Hematopoietic multipotent progenitor cell treated with erythropoietin and hydrocortisone succinate and interleukin-3 and kit ligand, for 8 days (in vitro differentiated cells): ENCODE data around the gene COL4A6.

Experiments
- DNase-seq: peaks from one replicate; pipeline ENCODE4 v3.0.0-alpha.2; 2015

Gene COL4A6

DNA sequence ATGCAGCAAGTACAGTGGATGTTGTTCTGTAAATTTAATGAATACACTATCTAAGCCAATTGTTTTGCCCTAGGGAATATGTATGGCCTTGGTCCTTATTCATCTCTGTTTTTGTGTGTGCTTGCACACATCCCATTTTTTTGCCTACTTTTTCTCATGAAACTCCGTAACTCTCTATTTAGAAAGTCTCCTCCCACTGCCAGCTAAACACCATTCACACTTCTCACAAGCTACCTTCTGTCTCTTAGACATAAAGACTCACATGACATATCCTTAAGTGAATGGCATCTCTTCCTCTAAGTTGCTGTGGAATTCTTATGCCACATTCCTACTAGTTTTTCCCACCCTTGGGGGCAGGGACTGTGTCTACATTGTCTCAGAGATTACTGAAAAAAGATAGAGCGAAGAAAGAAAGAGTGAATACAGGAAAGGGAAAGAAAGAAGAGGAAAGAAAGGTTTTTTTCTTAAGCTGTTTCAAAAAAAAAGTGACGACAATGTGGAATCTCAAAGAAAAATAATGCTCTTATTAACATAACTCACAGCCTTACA lies 229.1 kb downstream of the COL4A6 start:
- no peak for DNase-seq

DNA sequence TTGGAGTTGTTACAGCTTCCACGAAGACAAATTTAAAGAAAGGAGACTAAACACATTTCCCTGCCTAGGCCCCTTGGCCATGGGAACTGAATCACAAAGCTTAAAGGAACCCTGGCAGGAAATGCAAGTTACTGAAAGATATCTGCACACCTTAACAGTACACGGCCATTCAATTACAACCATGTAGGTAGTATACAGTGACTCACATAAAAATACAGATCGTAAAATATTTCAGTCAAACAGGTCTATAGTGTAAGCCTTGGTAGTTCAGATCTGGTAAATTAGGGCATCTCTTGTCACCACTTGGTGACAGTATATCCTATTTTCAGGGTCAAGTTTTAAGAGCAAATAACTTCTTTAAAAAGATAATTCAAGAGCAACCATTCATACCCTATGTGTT lies 234.7 kb downstream of the COL4A6 start:
- DNase-seq = no peak

DNA sequence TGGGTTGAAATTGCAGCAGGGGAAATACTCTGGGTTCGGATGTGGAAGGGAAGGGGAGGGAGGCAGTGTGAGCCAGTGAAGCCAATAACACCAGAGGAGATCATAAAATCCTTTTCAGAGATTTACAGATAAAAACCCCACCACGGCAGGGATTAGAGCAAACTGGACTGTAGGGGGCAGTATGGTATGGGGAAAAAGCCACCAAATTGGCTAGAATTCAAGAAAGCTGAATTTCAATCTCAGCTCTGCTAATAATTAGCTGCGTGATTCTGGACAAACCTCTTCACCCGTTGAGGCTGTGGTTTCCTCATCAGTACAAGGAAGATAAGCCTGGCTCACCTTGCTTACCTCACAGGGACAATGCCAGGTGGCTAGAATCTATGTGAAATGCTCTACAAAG lies 238.5 kb downstream of the COL4A6 start:
- DNase-seq = peak; percentile 11

DNA sequence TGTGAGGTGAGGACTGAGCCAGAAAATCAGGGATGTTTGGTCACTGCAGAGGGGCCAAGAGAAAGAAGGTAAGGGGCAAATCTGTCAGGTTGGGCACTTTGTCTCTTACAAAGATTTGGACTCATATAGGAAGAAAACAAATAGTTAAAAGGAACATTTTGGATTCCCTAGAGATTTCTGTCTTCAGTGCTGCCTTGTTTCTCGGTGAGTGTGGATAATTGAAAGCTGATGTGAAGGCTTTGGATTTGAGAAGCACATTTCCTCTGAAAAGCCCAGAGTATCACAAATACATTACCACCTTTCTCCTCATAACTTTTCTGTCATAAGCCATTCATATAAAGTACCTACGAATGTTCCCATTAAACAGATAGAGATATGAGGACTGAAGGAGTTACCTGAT lies 239.2 kb downstream of the COL4A6 start:
- DNase-seq = no peak

DNA sequence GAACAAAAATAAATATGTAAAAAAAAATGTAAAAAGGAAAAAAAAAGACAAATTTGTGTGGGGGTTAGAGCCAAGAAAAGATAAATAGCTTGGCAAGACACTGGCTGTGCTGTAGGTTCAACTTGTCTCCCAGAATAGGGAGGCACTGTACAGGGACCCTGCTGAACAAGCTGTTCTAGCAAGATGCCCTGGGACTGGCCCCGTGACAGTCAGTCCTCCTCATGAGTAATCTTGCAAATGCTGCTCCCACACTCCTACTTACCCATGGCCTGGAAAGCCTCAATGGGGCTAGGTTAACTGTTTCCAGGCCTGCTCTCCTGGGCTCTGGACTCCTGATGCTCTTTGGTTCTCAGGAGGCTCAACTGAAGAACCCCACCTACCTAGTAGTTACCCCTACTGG lies 239.8 kb downstream of the COL4A6 start:
- DNase-seq = no peak

DNA sequence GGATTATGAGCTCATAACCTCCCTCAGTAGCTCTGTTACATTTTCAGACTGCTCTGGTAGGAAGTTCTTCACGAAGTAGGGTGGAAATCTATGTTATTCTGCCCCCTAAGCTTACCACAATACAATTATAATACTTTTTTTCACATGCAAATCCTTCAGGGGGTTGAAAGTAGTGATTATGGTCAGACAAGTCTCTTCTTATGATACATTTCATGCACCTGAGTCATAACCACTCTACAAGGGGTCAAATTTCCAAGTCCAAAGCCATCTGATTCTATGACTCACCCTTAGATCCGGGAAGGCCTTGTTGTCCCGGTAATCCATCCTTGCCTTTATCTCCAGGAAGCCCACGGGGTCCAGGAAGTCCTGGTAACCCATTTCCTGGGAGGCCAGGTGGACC lies 251.4 kb downstream of the COL4A6 start:
- no peak for DNase-seq

DNA sequence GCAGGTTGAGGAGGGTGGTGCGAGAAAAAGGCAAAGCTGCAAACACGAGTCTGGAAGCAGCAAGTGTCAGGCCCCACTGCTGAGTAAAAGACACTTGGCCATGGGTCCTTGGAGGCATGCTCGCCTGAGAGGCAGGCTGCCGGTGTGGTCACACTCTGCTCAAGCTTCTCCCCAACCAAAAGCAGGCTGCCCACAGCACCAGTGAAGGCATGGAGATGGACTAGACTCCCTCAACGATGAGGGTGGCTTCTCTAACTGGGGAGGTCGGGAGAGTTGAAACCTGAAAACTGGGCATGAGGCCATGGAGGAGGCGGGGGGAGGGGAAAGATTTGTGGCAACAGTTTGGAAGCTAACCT lies 260.1 kb downstream of the COL4A6 start:
- DNase-seq = no peak

DNA sequence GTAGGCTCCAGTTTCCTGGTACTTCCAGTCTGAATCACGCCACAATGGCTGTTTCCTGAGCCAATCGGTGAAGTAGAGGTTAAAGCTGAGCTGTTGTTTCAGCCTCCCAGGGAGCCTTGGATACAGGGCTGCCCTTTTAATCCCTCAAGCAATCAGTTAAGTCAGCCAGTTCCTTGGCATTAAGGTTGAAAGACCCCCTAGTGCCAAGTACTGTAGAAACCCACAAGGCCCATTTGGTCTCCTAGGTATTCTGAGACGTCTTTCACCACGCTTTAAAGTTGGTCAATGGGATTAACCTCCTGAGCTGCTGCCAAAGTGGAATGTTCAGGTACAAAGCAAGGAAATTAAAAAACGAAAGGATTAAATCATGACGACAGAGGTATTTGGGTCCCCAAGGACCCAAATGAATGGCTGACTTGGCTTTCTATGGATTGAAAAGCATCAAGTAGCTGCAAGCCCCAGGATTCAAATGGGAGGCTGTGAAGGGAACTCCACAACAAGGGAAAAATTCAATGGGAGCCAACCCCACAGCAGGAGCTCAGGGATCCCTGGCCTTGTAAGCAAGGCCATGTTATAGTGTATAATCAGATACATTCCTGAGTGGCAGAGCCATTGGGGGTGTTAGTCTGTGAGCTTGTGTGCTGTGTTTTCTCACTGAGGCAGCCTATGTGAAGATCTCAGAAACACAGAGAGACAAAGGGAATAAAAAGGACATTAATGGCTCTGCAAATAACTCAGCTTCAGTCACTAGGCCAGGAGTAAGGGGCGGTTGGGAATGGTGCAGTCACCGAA lies 260.7 kb downstream of the COL4A6 start:
- DNase-seq = no peak

DNA sequence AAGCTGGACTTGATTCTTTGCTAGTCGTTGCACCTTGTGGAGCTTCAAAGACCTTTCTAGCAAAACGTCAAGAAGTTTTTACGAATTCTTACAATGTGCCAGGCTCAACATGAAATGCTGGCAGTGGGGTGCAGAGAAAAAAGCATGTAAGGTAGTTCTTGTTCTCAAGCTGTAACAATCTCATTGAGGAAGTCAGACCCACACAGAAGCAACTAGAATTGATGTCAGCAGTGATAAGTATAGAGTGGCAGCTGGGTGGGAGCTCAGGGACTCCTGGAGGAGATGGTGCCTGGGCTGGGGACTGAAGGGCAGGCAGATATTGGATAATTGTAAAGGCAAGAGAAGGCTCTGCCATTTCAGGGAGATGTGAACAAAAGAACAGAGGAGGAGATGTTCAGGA lies 264.3 kb downstream of the COL4A6 start:
- no peak for DNase-seq

DNA sequence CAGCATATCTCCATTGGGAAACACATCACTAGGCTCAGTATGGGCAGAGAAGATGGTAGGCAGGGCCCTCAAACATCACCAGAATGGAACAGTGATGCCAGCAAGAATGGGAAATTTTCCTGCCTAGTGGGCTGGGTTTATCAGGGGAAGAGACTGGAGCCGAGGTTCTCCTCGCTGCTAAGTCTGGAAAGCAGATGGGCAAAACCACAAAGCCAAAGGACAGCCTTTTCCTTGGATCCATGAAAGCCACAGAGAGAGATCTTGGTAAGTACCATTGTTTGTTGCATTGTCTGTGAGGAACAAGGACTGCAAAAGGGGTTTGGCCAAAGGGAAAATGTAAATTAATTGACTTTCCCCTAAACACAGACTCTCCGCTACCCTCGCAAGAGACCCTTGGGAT lies 266.6 kb downstream of the COL4A6 start:
- DNase-seq = no peak

DNA sequence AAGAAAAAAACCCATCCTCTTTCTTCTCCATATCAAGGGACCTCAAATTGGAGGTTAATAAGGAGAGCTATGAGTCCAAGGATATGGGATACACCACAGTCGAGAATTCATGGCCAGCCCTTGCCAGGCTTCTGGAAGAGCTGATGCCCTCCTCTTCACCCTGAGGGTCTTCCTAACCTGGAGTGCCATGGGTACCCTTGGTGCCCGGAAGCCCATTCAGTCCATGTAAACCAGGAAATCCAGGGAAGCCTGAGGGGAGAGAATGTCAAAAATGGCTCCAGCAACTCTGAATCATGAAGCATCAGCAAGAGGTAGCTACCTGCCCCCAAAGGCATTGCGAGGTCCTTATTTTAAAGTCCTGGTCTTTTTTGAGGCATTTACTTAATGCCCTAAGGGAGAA lies 268.5 kb downstream of the COL4A6 start:
- DNase-seq = no peak

DNA sequence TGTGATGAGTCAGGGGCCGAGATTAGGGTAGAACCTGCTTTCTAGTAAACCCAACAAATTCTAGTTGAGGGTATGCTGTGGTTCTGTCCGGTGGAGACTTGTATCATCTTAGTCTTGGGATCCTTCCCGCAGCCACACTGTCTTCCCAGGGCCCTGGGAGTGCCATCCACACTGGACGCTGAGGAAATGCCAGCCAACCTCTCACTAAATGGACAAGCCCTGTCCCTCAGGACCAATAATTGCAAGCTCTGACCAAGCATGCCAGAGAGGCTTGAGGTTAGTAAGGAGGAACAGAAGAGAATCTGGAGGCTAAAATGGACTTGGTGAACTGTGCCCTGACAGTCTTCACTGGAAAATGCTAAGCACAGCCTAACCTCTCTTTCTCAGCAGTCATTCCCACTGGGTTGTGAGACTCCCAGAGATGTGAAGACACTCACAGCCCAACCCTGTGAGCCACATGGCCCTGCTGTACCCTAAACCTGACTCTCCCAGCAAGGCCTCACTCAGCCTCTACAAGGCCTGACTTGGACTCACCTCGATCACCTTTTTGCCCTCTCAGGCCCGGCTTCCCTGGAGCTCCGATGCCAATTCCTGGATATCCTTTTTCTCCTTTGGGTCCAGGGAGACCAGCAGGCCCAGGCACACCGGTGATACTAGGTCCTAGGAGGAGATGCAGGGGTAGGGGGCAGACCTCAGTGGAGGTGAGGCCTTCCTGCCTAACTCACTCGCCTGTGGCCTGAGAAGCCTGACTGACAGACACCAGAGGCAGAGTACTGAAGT lies 269.1 kb downstream of the COL4A6 start:
- no peak for DNase-seq

DNA sequence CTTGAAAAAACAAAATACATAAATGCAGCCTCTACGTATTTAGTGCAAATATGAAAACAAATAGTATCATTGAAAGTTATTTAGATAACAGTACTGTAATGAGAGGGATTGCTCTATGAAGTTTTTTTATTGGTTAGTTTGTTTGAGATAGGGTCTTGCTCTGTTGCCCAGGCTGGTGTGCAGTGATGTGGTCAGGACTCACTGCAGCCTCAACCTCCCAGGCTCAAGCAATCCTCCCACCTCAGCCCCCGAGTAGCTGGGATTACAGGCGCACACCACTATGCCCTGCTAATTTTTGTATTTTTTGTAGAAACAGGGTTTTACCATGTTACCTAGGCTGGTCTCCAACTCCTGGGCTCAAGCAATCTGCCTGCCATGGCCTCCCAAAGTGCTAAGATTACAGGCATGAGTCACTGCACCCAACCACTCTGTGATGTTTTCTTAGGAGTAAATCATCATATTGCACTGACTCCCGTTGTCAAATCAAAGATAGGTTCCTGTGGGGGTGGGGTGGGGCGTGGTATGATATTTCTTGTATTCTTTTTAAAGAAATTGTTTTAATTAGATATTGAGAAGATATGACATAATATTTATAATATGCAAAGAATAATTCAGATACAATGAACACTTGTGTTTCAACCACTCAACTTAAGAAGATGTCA lies 270.9 kb downstream of the COL4A6 start:
- no peak for DNase-seq

DNA sequence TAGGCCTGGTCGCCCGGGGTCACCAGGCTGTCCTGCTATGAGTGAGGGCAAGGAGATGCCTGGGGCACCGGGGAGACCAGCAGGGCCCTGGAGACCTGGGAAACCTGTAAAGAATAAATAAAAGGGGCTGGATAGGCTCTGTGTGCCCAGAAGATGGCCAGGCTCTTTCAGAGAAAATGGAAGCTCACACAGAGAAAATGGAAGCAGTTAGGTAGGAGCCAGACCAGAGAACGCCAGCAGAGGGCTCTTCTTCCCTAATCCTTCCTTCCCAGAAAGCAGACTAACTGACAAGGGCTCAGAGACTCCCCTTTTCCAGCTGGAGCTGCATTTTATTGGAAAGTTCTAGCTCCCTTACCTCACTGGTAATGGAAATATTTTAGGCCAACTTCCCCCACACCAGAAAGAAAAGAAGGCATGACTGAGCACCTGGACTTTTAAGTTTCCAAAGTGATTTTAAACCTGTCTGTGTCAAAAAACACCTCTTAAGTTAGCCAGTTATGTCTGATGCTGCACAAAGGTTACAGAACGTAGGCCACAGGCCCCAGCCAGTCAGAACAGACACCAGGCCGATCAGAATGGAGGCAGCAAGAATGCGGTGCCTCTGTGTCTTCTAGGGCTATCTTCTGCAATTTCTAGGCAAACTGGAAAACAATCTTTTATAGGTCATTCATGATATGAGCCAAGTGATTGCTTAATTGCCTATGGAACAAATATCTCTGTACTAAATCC lies 272.7 kb downstream of the COL4A6 start:
- DNase-seq = peak; percentile 7

DNA sequence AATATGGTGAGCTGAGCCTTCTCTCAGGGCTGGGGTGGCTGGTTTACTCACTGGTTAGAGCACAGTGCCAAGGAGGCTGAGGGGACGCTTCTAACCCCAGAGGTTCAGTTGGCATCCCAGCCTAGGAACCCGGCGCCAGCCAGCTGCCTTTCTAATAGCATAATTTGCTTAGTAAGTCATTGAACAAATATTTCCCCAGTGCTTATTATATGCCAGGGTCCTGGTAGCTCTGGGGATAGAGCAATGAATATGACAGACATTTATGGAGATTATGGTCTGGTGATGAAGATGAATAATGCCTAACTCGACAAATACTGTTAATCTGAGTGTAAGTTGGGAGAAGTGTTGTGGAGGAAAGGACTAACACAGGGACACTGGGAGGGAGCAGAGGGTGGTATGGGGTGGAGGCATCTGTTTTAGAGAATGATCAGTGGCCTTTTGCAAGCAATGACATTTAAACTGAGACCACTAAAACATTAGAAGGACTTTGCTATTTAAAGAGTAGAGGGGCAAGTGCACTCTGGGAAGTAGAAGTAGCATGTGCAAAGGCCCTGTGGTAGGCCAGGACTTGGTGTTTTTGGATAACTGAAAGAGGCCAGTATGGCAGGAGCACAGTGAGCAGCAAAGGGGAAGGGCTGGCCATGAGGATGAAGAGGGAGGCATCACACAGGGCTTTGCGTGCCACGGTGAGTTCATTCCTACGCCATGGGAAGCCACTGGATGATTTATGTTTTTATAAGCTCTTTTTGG lies 274.7 kb downstream of the COL4A6 start:
- DNase-seq = no peak

DNA sequence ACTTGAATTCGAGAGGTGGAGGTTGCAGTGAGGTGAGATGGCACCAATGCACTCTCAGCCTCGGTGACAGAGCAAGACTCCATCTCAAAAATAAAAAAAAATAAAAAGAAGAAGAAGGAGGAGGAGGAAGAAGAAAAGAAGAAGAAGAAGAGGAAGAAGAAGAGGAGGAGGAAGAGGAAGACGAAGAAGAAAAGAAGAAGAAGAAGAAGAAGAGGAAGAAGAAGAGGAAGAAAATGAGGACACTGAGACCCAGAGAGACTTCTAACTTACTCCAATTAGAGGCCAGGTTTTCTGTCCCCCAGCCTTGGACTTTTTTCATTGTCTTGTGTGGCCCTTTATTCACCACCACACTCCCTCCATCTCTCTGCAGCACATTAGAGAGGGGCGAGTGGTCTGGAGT lies 276.0 kb downstream of the COL4A6 start:
- no peak for DNase-seq

DNA sequence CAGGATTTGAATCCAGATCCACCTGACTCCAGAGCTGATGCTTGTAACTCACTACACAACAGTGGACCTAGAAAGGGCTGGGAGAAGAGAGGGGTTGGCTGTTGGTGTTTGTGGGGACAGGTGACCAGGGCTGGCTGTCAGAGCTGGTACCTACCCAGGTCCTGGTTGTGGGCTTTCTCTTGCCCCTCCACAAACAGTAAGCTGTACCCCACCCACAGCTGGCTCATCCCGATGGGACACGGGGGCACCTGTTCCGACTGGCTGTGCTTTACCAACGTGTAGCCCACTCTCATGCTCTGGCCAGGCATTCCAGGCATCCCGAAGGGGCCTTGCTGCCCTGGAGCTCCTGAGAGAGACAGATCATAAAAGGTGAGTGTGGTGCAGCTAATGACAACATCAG lies 277.9 kb downstream of the COL4A6 start:
- DNase-seq = no peak

DNA sequence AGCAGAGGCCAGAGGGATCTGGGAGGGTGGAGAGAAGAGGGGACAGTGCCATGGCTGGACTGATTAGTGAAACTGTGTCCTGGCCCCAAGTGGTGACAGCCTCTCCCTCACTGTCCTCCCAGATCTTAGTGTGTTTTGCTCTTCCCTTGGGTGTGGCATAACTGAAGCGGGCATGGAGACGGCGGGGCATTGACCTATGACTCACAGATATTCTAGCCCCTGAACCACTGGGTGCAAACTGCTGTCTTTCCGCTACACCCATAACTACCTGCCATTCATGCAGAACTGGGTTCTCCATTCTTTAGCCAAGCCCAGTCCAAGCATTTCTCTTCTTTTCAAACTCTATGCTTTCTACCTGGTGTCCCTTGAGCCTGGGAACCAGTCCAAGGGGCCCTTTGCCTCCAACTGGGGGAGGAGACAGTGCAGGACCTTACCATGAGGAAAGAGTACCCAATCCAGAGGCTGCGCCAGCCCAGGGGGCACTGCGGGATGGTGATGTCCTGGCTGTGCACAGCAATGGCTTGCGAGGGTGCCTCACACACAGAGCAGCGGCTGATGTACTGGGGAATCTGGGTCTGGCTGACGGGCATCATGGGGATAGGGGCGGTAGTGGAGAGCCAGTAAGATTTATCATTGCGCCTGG lies 279.1 kb downstream of the COL4A6 start:
- no peak for DNase-seq

DNA sequence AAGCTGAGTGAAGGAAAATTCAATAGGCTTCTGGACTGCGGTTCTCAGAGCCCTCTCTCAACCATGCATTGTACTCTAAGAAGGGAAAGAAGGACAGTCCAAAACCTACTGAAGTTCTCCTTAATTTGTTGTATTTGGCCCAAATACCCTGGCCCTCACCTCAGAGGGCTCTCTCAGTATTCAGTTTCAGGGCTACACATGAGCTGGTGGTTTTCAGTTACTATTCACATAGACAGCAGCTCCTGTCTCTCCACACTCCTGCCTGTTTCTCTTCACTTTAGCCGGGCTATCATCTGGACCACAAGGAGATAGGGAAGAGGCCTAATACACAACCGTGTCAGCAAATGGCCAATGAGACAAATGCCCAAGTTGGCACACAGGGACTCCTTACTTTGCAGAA lies 280.6 kb downstream of the COL4A6 start:
- DNase-seq = no peak

DNA sequence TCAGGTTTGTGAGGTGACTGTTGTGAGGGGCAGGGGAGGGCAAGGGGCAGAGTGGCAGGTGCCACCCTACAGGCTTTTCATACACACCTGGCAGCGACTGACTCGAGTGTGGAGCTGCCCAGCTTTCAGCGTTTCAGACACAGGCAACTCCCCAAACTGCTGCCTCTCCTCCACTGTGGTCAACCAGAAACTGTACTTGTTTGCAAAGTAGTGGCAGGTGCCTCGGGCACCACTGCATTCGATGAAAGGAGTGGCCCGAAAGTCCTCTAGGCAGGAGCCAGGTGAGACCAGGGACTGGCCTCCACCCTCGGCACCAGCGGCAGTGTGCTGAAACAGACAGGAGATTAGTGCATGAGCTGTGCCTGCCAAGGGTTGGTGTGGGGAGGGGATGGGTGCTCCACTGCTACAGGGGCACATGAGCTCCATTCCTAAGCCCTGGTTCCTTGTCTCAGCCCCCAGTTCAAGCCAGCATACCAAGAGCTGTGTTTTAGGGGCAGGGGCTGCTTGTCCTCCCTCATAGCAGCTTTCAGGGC lies 281.2 kb downstream of the COL4A6 start:
- DNase-seq = no peak

DNA sequence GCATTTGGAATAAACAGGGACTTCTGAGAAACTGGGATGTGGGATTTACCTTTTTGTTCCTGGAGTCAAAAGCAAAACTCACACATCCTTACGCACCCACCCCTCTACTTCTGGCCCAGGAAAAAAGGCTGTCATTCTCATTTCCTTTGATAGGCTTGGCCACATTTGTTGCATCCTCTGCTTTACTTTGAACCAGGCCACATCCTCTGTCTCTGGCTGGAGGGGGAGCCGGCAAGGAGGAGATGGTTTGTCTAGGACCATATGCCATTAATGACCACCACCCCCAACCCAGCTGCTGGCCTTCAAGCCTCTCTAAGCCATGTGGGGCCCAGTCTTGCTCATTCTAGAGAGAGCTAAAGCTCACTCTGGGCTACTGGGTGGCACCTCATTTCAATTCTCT lies 282.1 kb downstream of the COL4A6 start:
- DNase-seq = no peak

DNA sequence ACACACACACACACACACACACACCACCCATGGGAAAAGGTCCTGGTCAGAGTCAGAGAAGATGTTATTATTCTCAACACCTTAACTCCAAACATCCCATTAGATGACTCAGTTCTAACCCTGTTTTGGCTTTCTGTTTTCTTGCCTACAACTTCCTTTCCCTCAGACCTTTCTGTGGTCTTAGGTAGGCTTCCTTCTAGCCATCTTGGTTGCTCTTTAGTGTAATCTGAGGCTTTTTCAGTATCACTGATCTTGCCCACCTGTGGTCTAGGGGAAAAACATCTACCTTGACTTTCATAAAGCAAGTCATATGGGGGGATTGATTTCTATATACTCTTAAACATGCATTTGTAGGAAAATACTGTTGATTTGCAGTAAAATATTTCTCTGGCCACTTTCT lies 289.7 kb downstream of the COL4A6 start:
- DNase-seq = no peak
